MM.1S (cell line): Measurements from ENCODE around the gene THRB.

Source experiments
- DNase-seq: peaks from one replicate; pipeline ENCODE4 v3.0.0-alpha.2; 2015
- H2AFZ ChIP-seq: fragments of 300-600 bp; sonication (generic); 2 replicates; pipeline ENCODE4 v1.6.0; 2016; ENCODE audit warnings: antibody characterized with exemption, low read length
- H3F3A ChIP-seq: fragments of 300-600 bp; sonication (generic); 2 replicates; pipeline ENCODE4 v1.6.1; 2016; ENCODE audit warnings: mild to moderate bottlenecking, antibody characterized with exemption, low read length, moderate library complexity, mixed read lengths; ENCODE audit not compliant: insufficient read depth
- H3K27ac ChIP-seq: fragments of 300-600 bp; sonication (generic); 2 replicates; pipeline ENCODE4 v1.5.1; 2016; ENCODE audit warnings: mild to moderate bottlenecking, low read length
- H3K27me3 ChIP-seq: fragments of 300-600 bp; sonication (generic); replicated peaks from 2 replicates; pipeline ENCODE4 v1.6.0; 2016; ENCODE audit warnings: low read length; ENCODE audit not compliant: insufficient read depth
- H3K36me3 ChIP-seq: fragments of 300-600 bp; sonication (generic); replicated peaks from 2 replicates; pipeline ENCODE4 v1.6.1; 2016; ENCODE audit warnings: mild to moderate bottlenecking, low read length, mixed read lengths; ENCODE audit not compliant: insufficient read depth
- H3K4me1 ChIP-seq: fragments of 300-600 bp; sonication (generic); 2 replicates; pipeline ENCODE4 v1.6.1; 2016; ENCODE audit warnings: low read length, mixed read lengths
- H3K4me2 ChIP-seq: fragments of 300-600 bp; sonication (generic); 2 replicates; pipeline ENCODE4 v1.6.0; 2016; ENCODE audit warnings: low read depth, low read length
- H3K4me3 ChIP-seq: fragments of 300-600 bp; sonication (generic); 2 replicates; pipeline ENCODE4 v1.5.1; 2016; ENCODE audit warnings: low read length, mixed read lengths
- H3K79me2 ChIP-seq: fragments of 300-600 bp; sonication (generic); 2 replicates; pipeline ENCODE4 v1.6.1; 2016; ENCODE audit warnings: mixed run types, low read length, mixed read lengths
- H3K9ac ChIP-seq: fragments of 300-600 bp; sonication (generic); 2 replicates; pipeline ENCODE4 v1.6.1; 2016; ENCODE audit warnings: low read length, mixed read lengths
- H3K9me2 ChIP-seq: fragments of 300-600 bp; sonication (generic); replicated peaks from 2 replicates; pipeline ENCODE4 v1.6.1; 2016; ENCODE audit warnings: mild to moderate bottlenecking, low read length, mixed read lengths; ENCODE audit not compliant: insufficient read depth
- H3K9me3 ChIP-seq: fragments of 300-600 bp; sonication (generic); replicated peaks from 2 replicates; pipeline ENCODE4 v1.6.1; 2016; ENCODE audit warnings: mild to moderate bottlenecking, low read length, mixed read lengths; ENCODE audit not compliant: insufficient read depth
- H4K20me1 ChIP-seq: fragments of 300-600 bp; sonication (generic); 2 replicates; pipeline ENCODE4 v1.6.1; 2016; ENCODE audit warnings: mild to moderate bottlenecking, low read length, moderate library complexity, mixed read lengths; ENCODE audit not compliant: insufficient read depth
- EZH2 ChIP-seq: fragments of 300-600 bp; sonication (generic); optimal IDR thresholded peaks from 2 replicates; pipeline ENCODE3; 2017; ENCODE audit warnings: low read depth, mild to moderate bottlenecking, antibody characterized with exemption, low read length, mixed read lengths
- EZH2phosphoT487 ChIP-seq: fragments of 300-600 bp; sonication (generic); IDR thresholded peaks from 2 replicates; pipeline ENCODE4 v1.6.1; 2018; ENCODE audit warnings: antibody characterized with exemption, low read length
- TF ChIP-seq, protein P1 (sequence below): fragments of 300-600 bp; sonication (generic); IDR thresholded peaks from 2 replicates; pipeline ENCODE4 v1.5.1; 2016; ENCODE audit warnings: antibody characterized with exemption, low read length, mixed read lengths

The THRB gene

GRCh38 chr3:24242012-24242698 lies 252.5 kb downstream of the THRB start:
- H3K27me3 ChIP-seq: no peaks in the 10 kb centered on the region
- no peaks in the 10 kb centered on the region for H3K79me2 ChIP-seq
- no peak overlapping the region for H3K9ac ChIP-seq
- no peaks in the 10 kb centered on the region for H3K9me2 ChIP-seq
- H3K4me2 ChIP-seq: no peak overlapping the region
- no peak for TF ChIP-seq EZH2
- no peak for TF ChIP-seq EZH2phosphoT487
- TF ChIP-seq, protein P1, sequence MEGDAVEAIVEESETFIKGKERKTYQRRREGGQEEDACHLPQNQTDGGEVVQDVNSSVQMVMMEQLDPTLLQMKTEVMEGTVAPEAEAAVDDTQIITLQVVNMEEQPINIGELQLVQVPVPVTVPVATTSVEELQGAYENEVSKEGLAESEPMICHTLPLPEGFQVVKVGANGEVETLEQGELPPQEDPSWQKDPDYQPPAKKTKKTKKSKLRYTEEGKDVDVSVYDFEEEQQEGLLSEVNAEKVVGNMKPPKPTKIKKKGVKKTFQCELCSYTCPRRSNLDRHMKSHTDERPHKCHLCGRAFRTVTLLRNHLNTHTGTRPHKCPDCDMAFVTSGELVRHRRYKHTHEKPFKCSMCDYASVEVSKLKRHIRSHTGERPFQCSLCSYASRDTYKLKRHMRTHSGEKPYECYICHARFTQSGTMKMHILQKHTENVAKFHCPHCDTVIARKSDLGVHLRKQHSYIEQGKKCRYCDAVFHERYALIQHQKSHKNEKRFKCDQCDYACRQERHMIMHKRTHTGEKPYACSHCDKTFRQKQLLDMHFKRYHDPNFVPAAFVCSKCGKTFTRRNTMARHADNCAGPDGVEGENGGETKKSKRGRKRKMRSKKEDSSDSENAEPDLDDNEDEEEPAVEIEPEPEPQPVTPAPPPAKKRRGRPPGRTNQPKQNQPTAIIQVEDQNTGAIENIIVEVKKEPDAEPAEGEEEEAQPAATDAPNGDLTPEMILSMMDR: no peak
- no peak overlapping the region for H3K4me3 ChIP-seq
- H3K9me3 ChIP-seq: no peaks in the 10 kb centered on the region
- no peak overlapping the region for H3K27ac ChIP-seq
- no peaks in the 10 kb centered on the region for H4K20me1 ChIP-seq
- no peak overlapping the region for H2AFZ ChIP-seq
- no peaks in the 10 kb centered on the region for H3K4me1 ChIP-seq
- DNase-seq: no peak
- no peaks in the 10 kb centered on the region for H3K36me3 ChIP-seq
- H3F3A ChIP-seq: no peaks in the 10 kb centered on the region

DNA sequence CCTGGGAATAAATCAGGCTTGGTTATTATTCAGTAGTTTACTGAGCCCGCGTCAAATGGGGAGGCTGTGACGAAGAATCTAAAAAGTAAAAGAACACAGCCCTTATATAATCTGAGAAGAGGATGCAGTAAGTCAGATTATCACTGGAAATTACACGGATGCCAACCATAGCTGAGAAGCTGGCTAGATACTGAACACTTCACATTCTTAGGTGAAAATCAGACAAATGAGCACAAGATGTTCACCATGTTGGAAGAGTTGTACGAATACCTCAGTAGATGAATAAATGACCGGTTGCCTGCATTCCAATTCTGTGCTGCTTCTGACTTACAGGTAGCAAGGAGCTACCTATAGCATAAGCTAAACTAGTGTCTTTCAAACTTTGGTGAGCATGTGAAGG lies 254.3 kb downstream of the THRB start:
- no peak overlapping the region for H3K4me2 ChIP-seq
- TF ChIP-seq EZH2phosphoT487 (no peak), EZH2 (no peak)
- TF ChIP-seq, protein P1: no peak
- no peaks in the 10 kb centered on the region for H3K9me2 ChIP-seq
- no peak overlapping the region for H2AFZ ChIP-seq
- no peak overlapping the region for H3K4me3 ChIP-seq
- DNase-seq: no peak
- no peaks in the 10 kb centered on the region for H3K36me3 ChIP-seq
- H3K27ac ChIP-seq: no peak overlapping the region
- H3F3A ChIP-seq: no peaks in the 10 kb centered on the region
- H3K4me1 ChIP-seq: no peaks in the 10 kb centered on the region
- no peaks in the 10 kb centered on the region for H4K20me1 ChIP-seq
- H3K9ac ChIP-seq: no peak overlapping the region
- H3K27me3 ChIP-seq: no peaks in the 10 kb centered on the region
- no peaks in the 10 kb centered on the region for H3K9me3 ChIP-seq
- H3K79me2 ChIP-seq: no peaks in the 10 kb centered on the region

DNA sequence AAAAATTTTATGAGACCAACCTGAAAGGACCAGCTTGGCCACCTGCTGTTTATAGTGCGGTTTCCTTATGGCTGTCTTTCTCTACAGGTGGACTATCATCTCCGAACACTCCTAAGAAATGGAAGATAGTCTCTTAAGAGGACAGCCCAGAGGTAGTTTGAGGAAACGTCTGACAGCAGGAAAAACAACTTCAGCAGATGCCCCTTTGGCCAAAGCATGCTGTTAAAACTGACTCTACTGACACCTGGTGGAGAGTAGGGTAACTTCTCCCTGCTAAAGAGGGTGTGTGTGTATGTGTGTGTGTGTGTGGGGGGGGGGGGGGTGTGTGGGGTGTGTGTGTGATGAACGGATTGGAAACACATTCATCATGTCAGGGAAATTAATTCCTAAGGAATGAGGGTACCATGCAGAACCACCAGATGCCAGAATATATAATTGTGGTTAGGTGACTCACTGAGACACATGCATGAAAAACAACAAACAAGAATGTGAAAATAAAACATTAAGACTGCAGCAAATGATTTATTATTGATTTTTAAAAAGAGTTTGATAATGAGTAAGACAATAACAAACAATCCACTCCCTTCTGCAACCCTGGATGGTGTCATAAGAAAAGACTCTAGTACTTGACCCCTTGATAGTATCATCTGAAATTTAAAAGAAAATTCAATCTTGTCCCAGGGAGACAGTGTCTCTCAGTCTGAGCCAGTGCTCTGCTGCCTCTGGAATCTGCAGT lies 256.5 kb downstream of the THRB start:
- Histone ChIP-seq H3K36me3 (no peaks in the 10 kb centered on the region), H3F3A (no peaks in the 10 kb centered on the region), H3K4me3 (no peak overlapping the region), H3K9me3 (no peaks in the 10 kb centered on the region), H3K27me3 (no peaks in the 10 kb centered on the region), H2AFZ (0 out of 2 replicates have a peak overlapping the region, but pooled peaks have one; percentile 18), H3K4me1 (0 out of 2 replicates have a peak, but pooled peaks cover 7% of the 10 kb centered on the region), H3K4me2 (no peak overlapping the region), H3K27ac (no peak overlapping the region), H3K79me2 (no peaks in the 10 kb centered on the region), H3K9me2 (no peaks in the 10 kb centered on the region), H4K20me1 (no peaks in the 10 kb centered on the region), H3K9ac (no peak overlapping the region)
- TF ChIP-seq EZH2phosphoT487: no peak
- no peak for TF ChIP-seq EZH2
- TF ChIP-seq, protein P1: peak; percentile 75
- peak; percentile 71 for DNase-seq
